CD4-positive, alpha-beta T cell treated with Interleukin-1 beta for 1 hour (primary cell): Measurements from ENCODE around the gene REEP6.
A peak's percentile ranks its signal among the peaks of the same experiment; 100 is the strongest.

ENCODE experiments used
- DNase-seq, 2 donors: peaks; one replicate each; pipeline ENCODE4 v3.0.0-alpha.2; 2020 to 2022

REEP6 gene

GRCh38 chr19:1457031-1457739 lies 33.8 kb upstream of the REEP6 start:
- no peak for DNase-seq

GRCh38 chr19:1457892-1458291 lies 33.1 kb upstream of the REEP6 start:
- no peak for DNase-seq

- peak in 1 of 2 donors; percentile 36 for DNase-seq
Measured at GRCh38 chr19:1459479-1459878, 31.5 kb upstream of the REEP6 start.

- DNase-seq, result no peak
Measured at GRCh38 chr19:1460033-1460995, 30.7 kb upstream of the REEP6 start.

- DNase-seq, result no peak
Measured at GRCh38 chr19:1461862-1462261, 29.1 kb upstream of the REEP6 start.

GRCh38 chr19:1465191-1466016 lies 25.6 kb upstream of the REEP6 start:
- DNase-seq, result peak in 1 of 2 donors; percentile 37

- no peak for DNase-seq
Measured at GRCh38 chr19:1466018-1466460, 24.9 kb upstream of the REEP6 start.

GRCh38 chr19:1466461-1467214 lies 24.3 kb upstream of the REEP6 start:
- DNase-seq, result no peak

GRCh38 chr19:1467215-1467489 lies 23.8 kb upstream of the REEP6 start:
- no peak for DNase-seq

- no peak for DNase-seq
Measured at GRCh38 chr19:1467490-1468273, 23.3 kb upstream of the REEP6 start.

GRCh38 chr19:1468274-1468820 lies 22.6 kb upstream of the REEP6 start:
- DNase-seq, result no peak

GRCh38 chr19:1468821-1469254 lies 22.1 kb upstream of the REEP6 start:
- peak in 1 of 2 donors; percentile 34 for DNase-seq

- peak in 1 of 2 donors; percentile 29 for DNase-seq
Measured at GRCh38 chr19:1469255-1470054, 21.5 kb upstream of the REEP6 start.

GRCh38 chr19:1470055-1470304 lies 21.0 kb upstream of the REEP6 start:
- DNase-seq, result no peak

- peak; percentile 69 to 74 for DNase-seq
Measured at GRCh38 chr19:1470305-1471009, 20.5 kb upstream of the REEP6 start.

GRCh38 chr19:1471010-1471514 lies 19.9 kb upstream of the REEP6 start:
- no peak for DNase-seq

GRCh38 chr19:1471515-1472160 lies 19.3 kb upstream of the REEP6 start:
- no peak for DNase-seq

GRCh38 chr19:1472231-1473084 lies 18.5 kb upstream of the REEP6 start:
- no peak for DNase-seq
